Mucosa of gallbladder (tissue), 1 donor: ENCODE results near the gene CHRNA3. TPM values are rescaled to one million over a fixed set of nuclear protein-coding genes. Genes with fewer than 3 reads are reported as not detected.

Experiments used
- DNase-seq: peaks from one replicate; pipeline ENCODE4 v3.0.0-alpha.2; 2020; ENCODE audit warnings: low spot score
- total RNA-seq: library from RNA; stranded (reverse); gene quantifications from one replicate; pipeline ENCODE4 v1.2.1, GENCODE V29; 2021
- donor health status: DM: no; HTN: no; CAD: no.

Gene CHRNA3
- total RNA-seq = 0.89 TPM

GRCh38 chr15:78620527-78621421 is at the start of gene CHRNA3:
TSS of gene CHRNA3 (minus strand) at chr15:78620996. CDS start at chr15:78620794, 202 bp downstream.
- no peak for DNase-seq

GRCh38 chr15:78668987-78669386 is 48.2 kb upstream of the CHRNA3 start:
- no peak for DNase-seq

- DNase-seq = no peak
Observed at GRCh38 chr15:78667578-78668236, 46.9 kb upstream of the CHRNA3 start.

GRCh38 chr15:78666010-78666409 is 45.2 kb upstream of the CHRNA3 start:
- DNase-seq = no peak

- DNase-seq = no peak
Observed at GRCh38 chr15:78663703-78664102, 42.9 kb upstream of the CHRNA3 start.

- no peak for DNase-seq
Observed at GRCh38 chr15:78662028-78662427, 41.2 kb upstream of the CHRNA3 start.

GRCh38 chr15:78661001-78661400 is 40.2 kb upstream of the CHRNA3 start:
- no peak for DNase-seq

- DNase-seq = no peak
Observed at GRCh38 chr15:78660584-78660983, 39.8 kb upstream of the CHRNA3 start.

GRCh38 chr15:78658823-78659222 is 38.0 kb upstream of the CHRNA3 start:
- no peak for DNase-seq

- DNase-seq = no peak
Observed at GRCh38 chr15:78654272-78654671, 33.5 kb upstream of the CHRNA3 start.

GRCh38 chr15:78651930-78652615 is 31.3 kb upstream of the CHRNA3 start:
- no peak for DNase-seq

- no peak for DNase-seq
Observed at GRCh38 chr15:78651007-78651406, 30.2 kb upstream of the CHRNA3 start.

GRCh38 chr15:78650022-78650421 is 29.2 kb upstream of the CHRNA3 start:
- DNase-seq = no peak

- no peak for DNase-seq
Observed at GRCh38 chr15:78645009-78645408, 24.2 kb upstream of the CHRNA3 start.

- DNase-seq = no peak
Observed at GRCh38 chr15:78642331-78642730, 21.5 kb upstream of the CHRNA3 start.

- DNase-seq = no peak
Observed at GRCh38 chr15:78641749-78642275, 21.0 kb upstream of the CHRNA3 start.

- no peak for DNase-seq
Observed at GRCh38 chr15:78641102-78641748, 20.4 kb upstream of the CHRNA3 start, which contains the start of gene CHRNB4. TSS of gene CHRNB4 (minus strand) at chr15:78641210. CDS start at chr15:78641133, 77 bp downstream.

- no peak for DNase-seq
Observed at GRCh38 chr15:78640527-78641101, 19.8 kb upstream of the CHRNA3 start.

- DNase-seq = peak; percentile 42
Observed at GRCh38 chr15:78638658-78639314, 18.0 kb upstream of the CHRNA3 start.

GRCh38 chr15:78637776-78638435 is 17.1 kb upstream of the CHRNA3 start:
- no peak for DNase-seq
